HEK293 (cell line): ENCODE data around the gene PSMA2.
A peak's percentile ranks its signal among the peaks of the same experiment; 100 is the strongest.

Experiments
- CTCF ChIA-PET: fragments of 350-600 bp; formaldehyde crosslinking; extraction: SDS; loops from one replicate; lab custom pipeline; 2021; ENCODE audit warnings: antibody characterized with exemption; lab: Yijun Ruan, JAX
- POLR2A ChIA-PET: fragments of 300-600 bp; formaldehyde crosslinking; extraction: SDS; loops from one replicate; lab custom pipeline; 2020; ENCODE audit warnings: antibody characterized with exemption, inconsistent platforms; lab: Yijun Ruan, JAX
- H3K27ac ChIP-seq: fragments of 200-500 bp; sonication (Bioruptor generic); 2 replicates; pipeline ENCODE4 v1.5.1; 2014; ENCODE audit warnings: low read depth, low read length, control low read depth, inconsistent platforms; ENCODE audit errors: extremely low read depth
- H3K36me3 ChIP-seq, 2 experiments: fragments of 200-500 bp in 1 of 2; sonication (Bioruptor generic) in 1 of 2; 1 replicate in 1 of 2; 2 replicates in 1 of 2; pipeline ENCODE4 v1.5.1; 2014 to 2017; ENCODE audit warnings: inconsistent platforms in 2 of 2, low read length in 2 of 2; ENCODE audit not compliant: control insufficient read depth in 2 of 2, insufficient read depth in 1 of 2
- H3K4me1 ChIP-seq: fragments of 200-500 bp; sonication (Bioruptor generic); 2 replicates; pipeline ENCODE4 v1.5.1; 2014; ENCODE audit warnings: mild to moderate bottlenecking, low read length, inconsistent platforms; ENCODE audit not compliant: control insufficient read depth, insufficient read depth
- H3K4me3 ChIP-seq: 2 replicates; pipeline ENCODE4 v1.5.1; 2011; ENCODE audit warnings: low read depth, mild to moderate bottlenecking, control low read depth, low read length, moderate library complexity
- H3K9me3 ChIP-seq: fragments of 200-500 bp; sonication (Bioruptor generic); 2 replicates; pipeline ENCODE4 v1.5.1; 2014; ENCODE audit warnings: low read depth, low read length, inconsistent platforms; ENCODE audit not compliant: control insufficient read depth, insufficient read depth
- BCL11B ChIP-seq: fragments of 450-650 bp; formaldehyde crosslinking; IDR thresholded peaks from 2 replicates; pipeline ENCODE4 v1.5.1; 2016; ENCODE audit warnings: low read depth, missing biosample characterization, missing genetic modification characterization
- ELK4 ChIP-seq: IDR thresholded peaks from 2 replicates; pipeline ENCODE4 v1.6.1; 2011; ENCODE audit warnings: mild to moderate bottlenecking, low read depth, low read length, borderline replicate concordance
- HOXD13 ChIP-seq: sonication (generic); formaldehyde crosslinking; IDR thresholded peaks from 2 replicates; pipeline ENCODE4 v1.8.0; 2022; ENCODE audit warnings: missing genetic modification reagents, borderline replicate concordance
- KLF1 ChIP-seq: fragments of 450-650 bp; formaldehyde crosslinking; IDR thresholded peaks from 2 replicates; pipeline ENCODE4 v1.5.1; 2016; ENCODE audit warnings: missing biosample characterization, missing genetic modification characterization
- OSR2 ChIP-seq: fragments of 450-650 bp; formaldehyde crosslinking; IDR thresholded peaks from 2 replicates; pipeline ENCODE4 v1.5.1; 2016; ENCODE audit warnings: missing biosample characterization, missing genetic modification characterization
- OVOL3 ChIP-seq: fragments of 450-650 bp; formaldehyde crosslinking; IDR thresholded peaks from 2 replicates; pipeline ENCODE4 v1.5.1; 2016; ENCODE audit warnings: missing biosample characterization, missing genetic modification characterization
- PRDM10 ChIP-seq: fragments of 450-650 bp; formaldehyde crosslinking; IDR thresholded peaks from 2 replicates; pipeline ENCODE4 v1.5.1; 2016; ENCODE audit warnings: missing biosample characterization, missing genetic modification characterization
- SP2 ChIP-seq: fragments of 450-650 bp; formaldehyde crosslinking; IDR thresholded peaks from 2 replicates; pipeline ENCODE4 v1.5.1; 2016; ENCODE audit warnings: missing biosample characterization, missing genetic modification characterization
- ZBTB49 ChIP-seq: fragments of 450-650 bp; formaldehyde crosslinking; IDR thresholded peaks from 2 replicates; pipeline ENCODE4 v1.5.1; 2016; ENCODE audit warnings: missing biosample characterization, missing genetic modification characterization, low read depth
- ZIC2 ChIP-seq: fragments of 450-650 bp; formaldehyde crosslinking; IDR thresholded peaks from 2 replicates; pipeline ENCODE4 v1.5.1; 2016; ENCODE audit warnings: missing biosample characterization, missing genetic modification characterization
- ZNF10 ChIP-seq: fragments of 450-650 bp; formaldehyde crosslinking; IDR thresholded peaks from 2 replicates; pipeline ENCODE4 v1.5.1; 2017; ENCODE audit warnings: missing biosample characterization, missing genetic modification characterization
- ZNF114 ChIP-seq: fragments of 450-650 bp; formaldehyde crosslinking; IDR thresholded peaks from 2 replicates; pipeline ENCODE4 v1.5.0; 2017; ENCODE audit warnings: missing biosample characterization, missing genetic modification characterization
- ZNF169 ChIP-seq: fragments of 450-650 bp; formaldehyde crosslinking; IDR thresholded peaks from 2 replicates; pipeline ENCODE4 v1.5.1; 2016; ENCODE audit warnings: missing biosample characterization, missing genetic modification characterization
- ZNF239 ChIP-seq: fragments of 450-650 bp; formaldehyde crosslinking; IDR thresholded peaks from 2 replicates; pipeline ENCODE4 v1.5.1; 2016; ENCODE audit warnings: missing biosample characterization, missing genetic modification characterization
- ZNF280C ChIP-seq: fragments of 450-650 bp; formaldehyde crosslinking; IDR thresholded peaks from 2 replicates; pipeline ENCODE4 v1.5.1; 2016; ENCODE audit warnings: missing biosample characterization, missing genetic modification characterization
- ZNF416 ChIP-seq: fragments of 450-650 bp; formaldehyde crosslinking; IDR thresholded peaks from 2 replicates; pipeline ENCODE4 v1.5.1; 2016; ENCODE audit warnings: missing biosample characterization, missing genetic modification characterization
- ZNF433 ChIP-seq: fragments of 450-650 bp; formaldehyde crosslinking; IDR thresholded peaks from 2 replicates; pipeline ENCODE4 v1.5.1; 2016; ENCODE audit warnings: missing biosample characterization, missing genetic modification characterization, low read depth
- ZNF501 ChIP-seq: fragments of 450-650 bp; formaldehyde crosslinking; IDR thresholded peaks from 2 replicates; pipeline ENCODE4 v1.5.1; 2016; ENCODE audit warnings: missing biosample characterization, missing genetic modification characterization
- ZNF513 ChIP-seq: fragments of 450-650 bp; IDR thresholded peaks from 2 replicates; pipeline ENCODE4 v1.5.1; 2018; ENCODE audit warnings: missing biosample characterization, missing genetic modification characterization
- ZNF548 ChIP-seq: fragments of 450-650 bp; formaldehyde crosslinking; IDR thresholded peaks from 2 replicates; pipeline ENCODE4 v1.5.1; 2016; ENCODE audit warnings: missing biosample characterization, missing genetic modification characterization
- ZNF549 ChIP-seq: fragments of 450-650 bp; IDR thresholded peaks from 2 replicates; pipeline ENCODE4 v1.5.1; 2018; ENCODE audit warnings: missing biosample characterization, missing genetic modification characterization, mild to moderate bottlenecking, inconsistent platforms, moderate library complexity
- ZNF621 ChIP-seq: fragments of 450-650 bp; formaldehyde crosslinking; IDR thresholded peaks from 2 replicates; pipeline ENCODE4 v1.5.1; 2017; ENCODE audit warnings: missing biosample characterization, missing genetic modification characterization

Gene PSMA2

GRCh38 chr7:42883950-42884349, 48.0 kb downstream of the PSMA2 start:
- H3K36me3 ChIP-seq: no peaks in the 10 kb centered on the region
- POLR2A ChIA-PET: no interaction called here
- CTCF ChIA-PET: no interaction called here
- no peak overlapping the region for H3K27ac ChIP-seq
- H3K4me1 ChIP-seq: peaks cover 6% of the 10 kb centered on the region; the same call in 1 of the 2 replicates
- no peak for TF ChIP-seq ZNF114 (tag by site-specific recombination)
- 0 out of 2 replicates have a peak, but pooled peaks have one; percentile 33 for TF ChIP-seq OSR2 (tag by site-specific recombination)
- no peaks in the 10 kb centered on the region for H3K9me3 ChIP-seq
- no peak overlapping the region for H3K4me3 ChIP-seq

- ChIA-PET CTCF (interaction anchor here (3.5 kb wide), 1 partner anchor 940 kb away, joined by 18 read pairs; no protein-coding TSS in a partner anchor), POLR2A (no interaction called here)
- Histone ChIP-seq H3K27ac (no peak overlapping the region), H3K9me3 (no peaks in the 10 kb centered on the region), H3K4me1 (no peaks in the 10 kb centered on the region), H3K4me3 (no peak overlapping the region), H3K36me3 (no peaks in the 10 kb centered on the region)
- TF ChIP-seq OVOL3 (tag by site-specific recombination) (no peak), ELK4 (no peak), ZNF548 (tag by site-specific recombination) (no peak), ZNF169 (tag by site-specific recombination) (no peak), ZBTB49 (tag by site-specific recombination) (no peak), KLF1 (no peak), ZNF416 (tag by site-specific recombination) (no peak), ZNF239 (no peak), ZNF513 (no peak), BCL11B (tag by site-specific recombination) (no peak), ZNF280C (tag by site-specific recombination) (no peak), ZNF621 (tag by site-specific recombination) (no peak), SP2 (tag by site-specific recombination) (no peak)
Observed at GRCh38 chr7:42880392-42880791, 51.6 kb downstream of the PSMA2 start.

- no peaks in the 10 kb centered on the region for H3K36me3 ChIP-seq
- TF ChIP-seq ZIC2 (tag by site-specific recombination): no peak
- no peak for TF ChIP-seq KLF1
- TF ChIP-seq HOXD13: no peak
- no peak for TF ChIP-seq ZNF501 (tag by site-specific recombination)
- TF ChIP-seq PRDM10 (tag by site-specific recombination): no peak
- no peak for TF ChIP-seq ZNF433 (tag by site-specific recombination)
- no peak for TF ChIP-seq ZNF549 (tag by site-specific recombination)
- TF ChIP-seq ZNF10 (tag by site-specific recombination): no peak
- TF ChIP-seq ZNF114 (tag by site-specific recombination): no peak
- no peaks in the 10 kb centered on the region for H3K9me3 ChIP-seq
- CTCF ChIA-PET: interaction anchor here (0.6 to 3.7 kb wide), 11 partner anchors 9 to 937 kb away, joined by 3 to 29 read pairs (median 3); no protein-coding TSS in a partner anchor
- no peak overlapping the region for H3K4me3 ChIP-seq
- no peaks in the 10 kb centered on the region for H3K4me1 ChIP-seq
- no peak overlapping the region for H3K27ac ChIP-seq
- POLR2A ChIA-PET: no interaction called here
Observed at GRCh38 chr7:42878303-42878702, 53.7 kb downstream of the PSMA2 start.
